GM19240 (cell line): Measurements from ENCODE around the gene ZNF415.
A peak's percentile ranks its signal among the peaks of the same experiment; 100 is the strongest.
"Not testable (repeated sequence)": the region's sequence is repeated elsewhere in the genome, so short reads cannot be mapped to it uniquely, and the experiment has no call there.

Source experiments
- DNase-seq: peaks from one replicate; pipeline ENCODE4 v3.0.0; 2011; ENCODE audit warnings: low spot score; ENCODE audit not compliant: insufficient read length

ZNF415 gene

GRCh38 chr19:53132141-53132991 lies at the start of gene ZNF415:
TSS of gene ZNF415 (minus strand) at chr19:53132910. CDS start at chr19:53122676, 10,234 bp downstream.
- DNase-seq: no peak

- DNase-seq: no peak
Measured at GRCh38 chr19:53182202-53182601, 49.5 kb upstream of the ZNF415 start.

DNA sequence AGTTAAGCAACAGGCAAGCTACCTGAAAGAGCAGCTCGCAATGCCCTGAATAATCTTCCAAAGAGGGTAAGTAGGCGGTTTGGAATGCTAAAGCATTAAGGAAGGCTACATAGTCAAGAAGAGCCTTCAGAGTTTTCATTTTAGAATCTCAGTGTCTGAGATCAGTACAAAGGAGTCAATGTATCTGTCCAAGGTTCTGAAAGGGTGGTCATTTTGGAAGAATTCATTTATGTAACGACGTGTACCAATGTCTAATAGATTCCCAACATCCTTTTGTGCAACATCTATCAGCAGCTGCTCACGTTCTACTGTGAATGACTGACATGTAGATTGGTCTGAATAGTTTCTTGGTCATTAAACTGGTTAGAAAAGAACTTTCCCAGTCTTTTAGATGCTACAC lies 45.3 kb upstream of the ZNF415 start:
- DNase-seq: no peak

DNA sequence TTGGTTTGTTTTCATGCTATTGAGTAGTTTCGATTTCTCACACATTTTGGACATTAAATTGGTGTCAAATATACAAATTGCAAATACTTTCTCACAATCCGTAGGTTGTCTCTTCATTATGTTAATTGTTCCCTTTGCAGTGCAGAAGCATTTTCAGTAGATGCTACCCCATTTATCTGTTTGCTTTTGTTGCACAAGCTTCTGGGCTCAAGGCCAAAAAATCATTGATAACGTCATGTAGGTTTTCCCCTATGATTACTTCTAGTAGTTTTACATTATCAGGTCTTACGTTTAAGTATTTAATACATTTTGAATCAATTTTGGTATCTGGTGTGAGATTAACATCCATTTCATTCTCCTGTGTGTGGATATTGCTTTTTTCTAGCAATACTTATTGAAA lies 40.2 kb upstream of the ZNF415 start:
- DNase-seq: no peak

GRCh38 chr19:53165691-53166091 lies 33.0 kb upstream of the ZNF415 start:
- no peak for DNase-seq

- no peak for DNase-seq
Measured at GRCh38 chr19:53161123-53161522, 28.4 kb upstream of the ZNF415 start.

DNA sequence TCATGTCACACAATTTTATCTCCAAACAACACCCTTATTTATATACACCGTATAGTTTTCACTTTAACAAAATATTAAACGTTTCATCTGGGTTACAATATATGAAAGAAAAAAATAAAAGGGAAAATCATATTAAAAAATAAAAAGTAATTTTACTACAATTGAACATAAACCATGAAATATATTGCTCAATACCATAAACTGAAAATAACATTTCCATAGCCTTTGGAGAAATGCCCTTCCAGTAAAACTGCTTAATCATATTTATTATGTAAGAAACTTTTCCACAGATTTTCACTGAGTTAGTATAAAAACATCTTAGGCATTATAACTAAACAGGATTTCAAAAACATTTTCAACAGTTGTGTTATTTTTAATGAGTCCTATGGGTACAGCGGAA lies 27.6 kb upstream of the ZNF415 start:
- no peak for DNase-seq

DNA sequence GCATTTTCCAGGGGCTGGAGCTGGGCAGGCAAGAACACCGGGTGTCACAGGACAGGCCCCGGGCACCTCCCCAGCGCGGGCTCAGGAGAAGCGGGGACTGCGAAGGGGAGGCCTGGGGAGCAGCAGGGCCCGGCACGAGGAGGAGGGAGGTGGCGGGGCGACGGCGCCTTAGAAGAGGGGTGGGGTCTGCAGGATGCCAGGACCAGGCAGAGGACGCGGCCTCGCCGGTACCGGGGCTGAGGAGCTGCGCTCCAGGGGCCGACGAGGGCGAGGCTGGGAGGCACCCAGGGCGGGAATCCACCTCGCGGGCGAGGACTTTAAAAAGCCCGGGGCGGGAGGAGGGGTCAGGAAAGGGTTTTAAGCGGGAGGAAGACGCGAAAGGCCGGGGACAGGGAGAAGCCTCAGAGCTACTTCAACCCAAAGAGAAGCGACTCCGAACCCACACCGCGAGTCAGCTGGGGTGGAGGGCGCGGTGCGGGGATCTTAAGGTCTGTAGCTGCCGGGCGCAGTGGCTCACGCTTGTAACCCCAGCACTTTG lies 25.5 kb upstream of the ZNF415 start:
- no peak for DNase-seq

DNA sequence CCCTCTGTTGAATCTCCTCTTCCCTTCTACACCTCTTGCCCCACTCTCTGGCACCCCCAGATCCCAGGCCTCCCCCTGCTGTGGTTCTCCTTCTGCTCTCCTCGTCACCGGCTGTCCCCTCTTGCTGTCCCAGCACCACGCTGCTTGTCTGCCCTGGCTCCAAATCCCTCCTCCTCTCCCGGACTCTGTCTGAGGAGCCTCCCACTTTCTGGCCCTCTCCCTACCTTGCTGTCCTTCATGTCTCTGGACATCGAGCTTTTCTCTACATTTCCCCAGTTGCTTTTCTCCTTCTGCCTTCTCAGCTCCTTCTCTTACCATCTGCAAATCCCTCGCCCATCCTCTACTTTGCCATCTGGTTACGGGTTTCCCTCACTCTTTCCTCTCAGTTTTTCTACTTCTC lies 24.9 kb upstream of the ZNF415 start:
- DNase-seq: no peak

GRCh38 chr19:53156850-53157249 lies 24.1 kb upstream of the ZNF415 start:
- no peak for DNase-seq

DNA sequence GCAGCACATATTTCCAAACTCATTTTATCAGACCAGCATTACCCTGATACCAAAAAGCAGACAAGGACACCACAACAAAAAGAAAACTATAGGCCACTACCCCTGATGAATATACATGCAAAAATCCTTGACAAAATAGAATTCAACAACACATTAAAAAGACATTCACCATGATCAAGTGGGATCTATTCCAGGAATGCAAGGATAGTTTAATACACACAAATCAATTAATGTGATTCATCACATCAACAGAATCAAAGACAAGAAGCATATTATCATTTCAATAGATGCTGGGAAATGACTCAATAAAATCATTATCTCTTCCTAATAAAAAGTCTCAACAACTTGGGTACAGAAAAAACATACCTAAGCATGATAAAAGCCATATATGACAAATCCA lies 14.9 kb upstream of the ZNF415 start:
- no peak for DNase-seq

DNA sequence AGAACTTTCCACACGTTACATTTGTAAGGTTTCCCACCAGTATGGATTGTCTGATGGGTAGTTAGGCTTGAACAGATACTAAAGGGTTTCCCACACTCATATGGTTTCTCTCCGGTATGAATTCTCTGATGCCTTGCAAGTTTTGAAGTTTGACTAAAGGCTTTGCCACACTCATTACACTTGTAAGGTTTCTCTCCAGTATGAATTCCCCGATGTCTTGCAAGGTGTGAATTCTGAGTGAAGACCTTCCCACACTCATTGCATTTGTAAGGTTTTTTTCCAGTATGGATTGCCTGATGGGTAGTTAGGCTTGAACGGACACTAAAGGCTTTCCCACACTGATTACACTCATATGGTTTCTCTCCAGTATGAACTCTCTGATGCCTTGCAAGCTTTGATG lies 7.6 kb upstream of the ZNF415 start:
- DNase-seq: no peak

DNA sequence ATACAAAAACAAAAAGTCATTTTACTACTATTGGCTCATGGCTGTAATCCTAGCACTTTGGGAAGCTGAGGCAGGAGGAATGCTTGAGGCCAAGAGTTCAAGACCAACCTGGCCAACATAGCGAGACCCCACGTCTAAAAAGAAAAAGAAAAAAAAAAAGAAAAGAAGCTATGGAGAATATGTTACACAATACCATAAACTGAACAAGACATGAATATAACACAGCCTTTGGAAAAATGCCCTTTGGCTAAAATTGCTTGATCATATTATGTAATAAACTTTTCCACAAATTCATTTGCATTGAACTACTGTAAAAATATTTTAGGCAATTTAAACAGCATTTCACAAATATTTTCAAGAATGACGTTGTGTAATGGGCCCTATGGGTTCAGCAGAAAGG lies 3.7 kb upstream of the ZNF415 start:
- no peak for DNase-seq

- DNase-seq: no peak
Measured at GRCh38 chr19:53131727-53132126, 983 bp downstream of the ZNF415 start.

DNA sequence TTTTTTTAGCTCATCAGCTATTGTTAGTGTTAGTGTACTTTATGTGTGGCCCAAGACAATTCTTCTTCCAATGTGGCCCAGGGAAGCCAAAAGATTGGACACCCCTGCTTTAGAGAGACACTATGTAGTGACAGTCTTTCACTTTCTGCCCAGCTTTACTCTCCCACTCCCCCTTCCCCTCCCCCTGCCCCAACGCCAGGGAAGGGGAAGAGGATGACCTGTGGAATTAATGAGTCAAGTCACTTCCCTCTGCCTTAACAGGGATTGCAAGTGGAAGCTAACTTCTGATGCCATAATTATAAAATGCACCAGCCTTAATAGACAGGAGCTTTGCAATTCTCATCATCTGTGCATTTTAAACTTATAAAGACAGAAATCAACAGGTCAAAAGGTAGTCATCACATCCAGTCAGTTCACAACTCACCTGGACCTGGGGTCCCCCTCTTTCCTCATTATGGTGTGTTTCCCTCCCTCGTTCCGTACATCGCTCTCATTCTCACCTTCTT lies 1.6 kb downstream of the ZNF415 start:
- no peak for DNase-seq

DNA sequence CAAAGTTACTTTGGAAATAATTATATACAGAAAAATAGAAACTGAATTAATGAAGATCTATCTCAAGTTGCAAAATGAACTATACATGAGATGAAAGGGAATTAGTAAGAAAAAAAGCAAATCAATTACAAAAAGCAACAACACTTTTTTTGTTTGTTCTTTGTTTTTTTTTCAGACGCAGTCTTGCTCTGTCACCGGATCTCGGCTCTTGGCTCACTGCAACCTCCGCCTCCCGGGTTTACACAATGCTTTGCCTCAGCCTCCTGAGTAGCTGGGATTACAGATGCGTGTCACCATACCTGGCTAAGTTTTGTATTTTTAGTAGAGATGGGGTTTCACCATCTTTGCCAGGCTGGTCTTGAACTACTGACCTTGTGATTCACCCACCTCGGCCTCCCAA lies 2.2 kb downstream of the ZNF415 start:
- no peak for DNase-seq

GRCh38 chr19:53126733-53127526 lies 5.8 kb downstream of the ZNF415 start:
- DNase-seq: not testable (repeated sequence)

DNA sequence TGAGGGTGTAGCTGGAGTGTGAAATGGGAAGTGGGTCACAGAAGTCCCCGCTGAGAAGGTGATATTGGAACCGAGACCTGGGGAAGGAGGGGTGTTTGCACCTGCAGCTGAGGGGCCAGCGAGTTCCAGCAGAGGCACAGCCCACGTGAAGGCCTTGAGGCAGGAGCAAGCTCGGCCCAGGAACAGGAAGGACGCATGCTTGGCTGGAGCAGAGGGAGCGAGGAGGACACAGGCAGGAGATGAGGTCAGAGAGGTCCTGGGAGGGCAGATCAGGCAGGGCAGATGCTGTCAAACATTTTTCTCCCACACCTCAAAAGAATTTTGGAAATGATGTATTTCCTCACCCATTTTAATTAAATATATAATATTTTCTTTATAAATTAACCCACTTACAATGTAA lies 9.3 kb downstream of the ZNF415 start:
- DNase-seq: no peak

DNA sequence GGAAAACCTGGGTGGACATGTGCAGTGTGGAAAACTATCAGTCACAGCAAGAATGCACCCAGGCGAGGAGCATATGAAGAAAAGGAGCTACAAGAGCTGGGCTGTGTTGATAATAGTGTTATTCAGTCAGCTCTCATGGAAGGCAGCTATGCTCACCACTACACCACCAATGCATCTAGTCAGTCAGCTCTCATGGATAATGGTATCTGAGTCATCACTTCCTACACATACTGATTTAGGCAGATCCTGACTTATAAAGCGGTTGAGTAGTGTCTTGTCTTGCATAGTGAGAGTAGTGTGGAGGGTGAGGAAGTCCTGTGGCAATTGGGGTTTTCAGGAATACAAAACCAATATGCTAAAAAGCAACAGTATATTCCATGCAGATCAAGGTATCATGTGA lies 20.4 kb downstream of the ZNF415 start:
- no peak for DNase-seq

GRCh38 chr19:53109527-53109926 lies 23.2 kb downstream of the ZNF415 start:
- DNase-seq: no peak

DNA sequence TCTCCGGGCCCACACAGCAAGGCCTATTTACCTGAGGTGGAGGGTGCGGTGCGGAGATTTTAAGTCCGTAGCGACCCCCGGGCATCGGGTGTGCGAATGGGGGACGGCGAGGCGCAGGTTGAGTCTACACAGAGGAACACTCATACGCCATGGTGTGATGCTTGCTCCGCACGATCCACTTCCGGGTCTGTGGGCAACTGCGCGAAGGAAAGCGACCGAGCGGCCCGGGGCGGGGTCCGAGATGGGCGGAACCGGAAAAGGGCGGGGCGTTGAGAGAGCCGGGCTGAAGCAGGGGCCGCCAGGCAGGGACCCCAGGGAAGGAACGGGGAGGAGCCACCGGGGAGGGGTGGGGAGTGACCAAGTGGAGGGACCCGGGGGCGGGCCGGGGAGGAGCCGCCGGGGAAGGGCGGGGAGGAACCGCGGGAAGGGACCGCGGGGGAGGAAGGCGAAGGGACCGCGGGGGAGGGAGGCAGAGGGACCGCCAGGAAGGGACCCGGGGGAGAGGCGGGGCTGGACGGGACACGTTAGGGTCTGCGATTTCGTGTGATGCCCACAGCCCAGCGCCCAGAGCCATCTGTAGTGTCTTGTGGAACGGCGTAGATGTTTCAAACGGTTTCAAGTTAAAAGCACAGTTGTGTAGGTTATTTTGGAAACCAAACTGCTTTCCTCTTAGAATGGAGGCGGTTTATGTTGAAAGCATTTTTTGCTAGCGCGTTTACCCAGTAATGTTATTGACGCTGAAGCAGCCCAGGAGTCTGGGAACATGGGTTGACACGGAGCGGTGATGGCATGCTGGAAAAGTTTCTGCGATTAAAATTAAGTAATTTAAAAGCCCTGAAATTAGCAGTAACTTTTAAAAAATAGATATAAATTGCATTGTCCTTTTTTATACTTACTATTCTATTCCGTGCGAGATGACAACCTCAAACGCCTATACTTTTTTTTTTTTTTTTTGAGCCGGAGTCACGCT lies 29.2 kb downstream of the ZNF415 start, which contains the start of gene ZNF160:
Gene ZNF160, minus strand, starts transcription at position 189 of the 970 bp plus-strand sequence. CDS start 17,146 bp downstream, outside the sequence.
- peak; percentile 98 for DNase-seq
